ENCODE results near the gene KCNV2. TPM values are rescaled to one million over a fixed set of nuclear protein-coding genes. Genes with fewer than 3 reads are reported as not detected.

Gene KCNV2
- total and polyA plus RNA-seq, 2 experiments from 2014 or later: 0.60 TPM; not detected in 1

DNA sequence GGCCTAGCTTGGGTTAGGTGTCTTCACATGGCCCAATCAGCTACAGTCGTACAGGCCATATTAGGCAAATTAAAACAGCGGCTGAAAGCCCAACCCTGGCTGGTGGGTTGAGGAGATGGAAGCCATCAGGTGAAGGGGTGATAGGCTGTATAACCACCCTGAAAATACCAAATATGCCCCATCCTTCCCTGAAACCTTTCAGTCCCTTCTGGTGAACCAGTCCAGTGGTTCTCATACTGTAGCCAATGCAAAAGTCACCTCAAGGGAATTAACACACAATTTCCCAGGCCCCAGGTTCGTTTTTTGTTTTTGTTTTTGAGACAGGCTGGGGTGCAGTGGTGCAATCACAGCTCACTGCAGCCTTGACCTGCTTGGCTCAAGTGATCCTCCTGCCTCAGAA, 19.8 kb upstream of the KCNV2 start:
- H2AFZ ChIP-seq: no peak overlapping the region
- no peak overlapping the region for H3K4me2 ChIP-seq
- no peak overlapping the region; the same call in 1 of the 2 replicates for H3K27ac Mint-ChIP-seq
- TF ChIP-seq JUNB (IDR thresholded peaks at IDR 0.05; ENCODE audit: unreplicated experiment): no peak
- TF ChIP-seq, protein P1, sequence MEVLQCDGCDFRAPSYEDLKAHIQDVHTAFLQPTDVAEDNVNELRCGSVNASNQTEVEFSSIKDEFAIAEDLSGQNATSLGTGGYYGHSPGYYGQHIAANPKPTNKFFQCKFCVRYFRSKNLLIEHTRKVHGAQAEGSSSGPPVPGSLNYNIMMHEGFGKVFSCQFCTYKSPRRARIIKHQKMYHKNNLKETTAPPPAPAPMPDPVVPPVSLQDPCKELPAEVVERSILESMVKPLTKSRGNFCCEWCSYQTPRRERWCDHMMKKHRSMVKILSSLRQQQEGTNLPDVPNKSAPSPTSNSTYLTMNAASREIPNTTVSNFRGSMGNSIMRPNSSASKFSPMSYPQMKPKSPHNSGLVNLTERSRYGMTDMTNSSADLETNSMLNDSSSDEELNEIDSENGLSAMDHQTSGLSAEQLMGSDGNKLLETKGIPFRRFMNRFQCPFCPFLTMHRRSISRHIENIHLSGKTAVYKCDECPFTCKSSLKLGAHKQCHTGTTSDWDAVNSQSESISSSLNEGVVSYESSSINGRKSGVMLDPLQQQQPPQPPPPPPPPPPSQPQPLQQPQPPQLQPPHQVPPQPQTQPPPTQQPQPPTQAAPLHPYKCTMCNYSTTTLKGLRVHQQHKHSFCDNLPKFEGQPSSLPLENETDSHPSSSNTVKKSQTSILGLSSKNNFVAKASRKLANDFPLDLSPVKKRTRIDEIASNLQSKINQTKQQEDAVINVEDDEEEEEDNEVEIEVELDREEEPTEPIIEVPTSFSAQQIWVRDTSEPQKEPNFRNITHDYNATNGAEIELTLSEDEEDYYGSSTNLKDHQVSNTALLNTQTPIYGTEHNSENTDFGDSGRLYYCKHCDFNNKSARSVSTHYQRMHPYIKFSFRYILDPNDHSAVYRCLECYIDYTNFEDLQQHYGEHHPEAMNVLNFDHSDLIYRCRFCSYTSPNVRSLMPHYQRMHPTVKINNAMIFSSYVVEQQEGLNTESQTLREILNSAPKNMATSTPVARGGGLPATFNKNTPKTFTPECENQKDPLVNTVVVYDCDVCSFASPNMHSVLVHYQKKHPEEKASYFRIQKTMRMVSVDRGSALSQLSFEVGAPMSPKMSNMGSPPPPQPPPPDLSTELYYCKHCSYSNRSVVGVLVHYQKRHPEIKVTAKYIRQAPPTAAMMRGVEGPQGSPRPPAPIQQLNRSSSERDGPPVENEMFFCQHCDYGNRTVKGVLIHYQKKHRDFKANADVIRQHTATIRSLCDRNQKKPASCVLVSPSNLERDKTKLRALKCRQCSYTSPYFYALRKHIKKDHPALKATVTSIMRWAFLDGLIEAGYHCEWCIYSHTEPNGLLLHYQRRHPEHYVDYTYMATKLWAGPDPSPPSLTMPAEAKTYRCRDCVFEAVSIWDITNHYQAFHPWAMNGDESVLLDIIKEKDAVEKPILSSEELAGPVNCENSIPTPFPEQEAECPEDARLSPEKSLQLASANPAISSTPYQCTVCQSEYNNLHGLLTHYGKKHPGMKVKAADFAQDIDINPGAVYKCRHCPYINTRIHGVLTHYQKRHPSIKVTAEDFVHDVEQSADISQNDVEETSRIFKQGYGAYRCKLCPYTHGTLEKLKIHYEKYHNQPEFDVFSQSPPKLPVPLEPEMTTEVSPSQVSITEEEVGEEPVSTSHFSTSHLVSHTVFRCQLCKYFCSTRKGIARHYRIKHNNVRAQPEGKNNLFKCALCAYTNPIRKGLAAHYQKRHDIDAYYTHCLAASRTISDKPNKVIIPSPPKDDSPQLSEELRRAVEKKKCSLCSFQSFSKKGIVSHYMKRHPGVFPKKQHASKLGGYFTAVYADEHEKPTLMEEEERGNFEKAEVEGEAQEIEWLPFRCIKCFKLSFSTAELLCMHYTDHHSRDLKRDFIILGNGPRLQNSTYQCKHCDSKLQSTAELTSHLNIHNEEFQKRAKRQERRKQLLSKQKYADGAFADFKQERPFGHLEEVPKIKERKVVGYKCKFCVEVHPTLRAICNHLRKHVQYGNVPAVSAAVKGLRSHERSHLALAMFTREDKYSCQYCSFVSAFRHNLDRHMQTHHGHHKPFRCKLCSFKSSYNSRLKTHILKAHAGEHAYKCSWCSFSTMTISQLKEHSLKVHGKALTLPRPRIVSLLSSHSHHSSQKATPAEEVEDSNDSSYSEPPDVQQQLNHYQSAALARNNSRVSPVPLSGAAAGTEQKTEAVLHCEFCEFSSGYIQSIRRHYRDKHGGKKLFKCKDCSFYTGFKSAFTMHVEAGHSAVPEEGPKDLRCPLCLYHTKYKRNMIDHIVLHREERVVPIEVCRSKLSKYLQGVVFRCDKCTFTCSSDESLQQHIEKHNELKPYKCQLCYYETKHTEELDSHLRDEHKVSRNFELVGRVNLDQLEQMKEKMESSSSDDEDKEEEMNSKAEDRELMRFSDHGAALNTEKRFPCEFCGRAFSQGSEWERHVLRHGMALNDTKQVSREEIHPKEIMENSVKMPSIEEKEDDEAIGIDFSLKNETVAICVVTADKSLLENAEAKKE (CRISPR knock-in tag; IDR thresholded peaks at IDR 0.05): no peak
- TF ChIP-seq ZNF331 (CRISPR knock-in tag; IDR thresholded peaks at IDR 0.05; ENCODE audit: low read depth): no peak
- no peak for TF ChIP-seq EZH2phosphoT487 (IDR thresholded peaks at IDR 0.05; ENCODE audit: unreplicated experiment)
- TF ChIP-seq CREB1 (CRISPR knock-in tag; IDR thresholded peaks at IDR 0.05; ENCODE audit: low read depth): no peak
- TF ChIP-seq ZNF114 (CRISPR knock-in tag; IDR thresholded peaks at IDR 0.05): no peak
- TF ChIP-seq NANOG (IDR thresholded peaks at IDR 0.05; ENCODE audit: borderline replicate concordance): no peak
- no peak for TF ChIP-seq EZH2 (IDR thresholded peaks at IDR 0.05; ENCODE audit: low read depth, unreplicated experiment)
- peaks cover 29% of the 10 kb centered on the region for H3K4me1 Mint-ChIP-seq
- H3K36me3 ChIP-seq (ENCODE audit: insufficient read depth): no peaks in the 10 kb centered on the region
- no peaks in the 10 kb centered on the region for H3F3A ChIP-seq (replicated peaks; ENCODE audit: low read depth)
- H3K79me2 ChIP-seq (replicated peaks; ENCODE audit: insufficient read depth): no peaks in the 10 kb centered on the region
- no peaks in the 10 kb centered on the region for H3K27me3 Mint-ChIP-seq (ENCODE audit: insufficient read depth, low read depth, poor library complexity)
- H3K9me3 Mint-ChIP-seq: no peaks in the 10 kb centered on the region
- DNase-seq (ENCODE audit: low spot score) (no peak), ATAC-seq (no peak)
- no peak overlapping the region for H3K4me3 Mint-ChIP-seq
- H3K4me1 ChIP-seq (ENCODE audit: insufficient read depth): peaks cover 18% of the 10 kb centered on the region
- H3K27ac ChIP-seq (ENCODE audit: low read depth): no peak overlapping the region
- no peaks in the 10 kb centered on the region for H4K20me1 ChIP-seq (replicated peaks; ENCODE audit: insufficient read depth)
- no peaks in the 10 kb centered on the region for H3K36me3 Mint-ChIP-seq (ENCODE audit: low read depth)
- no peaks in the 10 kb centered on the region; the same call in 1 of the 2 replicates for H3K9me2 ChIP-seq (ENCODE audit: insufficient read depth)
- H3K4me3 ChIP-seq: no peak overlapping the region
- H3K27me3 ChIP-seq (ENCODE audit: insufficient read depth): no peaks in the 10 kb centered on the region

Data from GM23338 (cell line).